CD4-positive, alpha-beta T cell treated with Interleukin-2 at 100 ng/mL for 4 hours (primary cell): Measurements from ENCODE around the gene ANKDD1A.

Source experiments
- DNase-seq: peaks from one replicate; pipeline ENCODE4 v3.0.0-alpha.2; 2020; ENCODE audit warnings: low spot score

The ANKDD1A gene

GRCh38 chr15:64911311-64912186 is at the start of gene ANKDD1A:
Gene ANKDD1A, plus strand, starts transcription at chr15:64911902. Its CDS starts 29 bp downstream, at chr15:64911931.
- no peak for DNase-seq

GRCh38 chr15:64861960-64862359 is 49.7 kb upstream of the ANKDD1A start:
- no peak for DNase-seq

GRCh38 chr15:64862408-64862807 is 49.3 kb upstream of the ANKDD1A start:
- DNase-seq = no peak

GRCh38 chr15:64864068-64864467 is 47.6 kb upstream of the ANKDD1A start:
- no peak for DNase-seq

- no peak for DNase-seq
Observed at GRCh38 chr15:64865126-64865997, 46.3 kb upstream of the ANKDD1A start.

DNA sequence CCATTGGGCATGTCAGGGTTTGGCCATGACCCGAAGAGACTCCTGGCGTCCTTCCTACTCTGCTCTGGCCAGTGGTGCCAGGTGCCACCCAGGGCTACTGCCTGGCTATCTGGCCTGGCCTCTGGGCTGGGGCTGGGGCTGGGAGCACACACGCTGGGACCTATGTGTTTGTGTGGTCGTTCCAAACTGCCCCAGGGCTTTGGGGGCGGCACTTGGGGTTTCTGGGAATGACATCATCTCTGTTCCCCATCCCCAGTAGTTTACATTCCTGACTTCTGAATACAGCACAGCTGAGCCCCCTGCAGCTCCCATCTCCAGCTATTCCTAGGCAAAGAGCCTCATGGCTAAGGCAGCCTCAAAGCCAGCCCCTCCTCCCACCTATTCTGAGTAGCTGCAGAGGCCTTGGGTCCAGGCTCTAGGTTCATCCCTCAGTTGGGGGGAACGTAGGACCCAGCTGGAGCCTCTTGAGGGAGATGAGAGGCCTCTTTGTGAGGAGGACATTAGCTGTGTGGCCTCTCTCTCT is 45.6 kb upstream of the ANKDD1A start:
- no peak for DNase-seq

GRCh38 chr15:64869501-64869900 is 42.2 kb upstream of the ANKDD1A start:
- DNase-seq = no peak

GRCh38 chr15:64870353-64870752 is 41.3 kb upstream of the ANKDD1A start:
- no peak for DNase-seq

GRCh38 chr15:64875641-64876223 is 36.0 kb upstream of the ANKDD1A start:
- no peak for DNase-seq

DNA sequence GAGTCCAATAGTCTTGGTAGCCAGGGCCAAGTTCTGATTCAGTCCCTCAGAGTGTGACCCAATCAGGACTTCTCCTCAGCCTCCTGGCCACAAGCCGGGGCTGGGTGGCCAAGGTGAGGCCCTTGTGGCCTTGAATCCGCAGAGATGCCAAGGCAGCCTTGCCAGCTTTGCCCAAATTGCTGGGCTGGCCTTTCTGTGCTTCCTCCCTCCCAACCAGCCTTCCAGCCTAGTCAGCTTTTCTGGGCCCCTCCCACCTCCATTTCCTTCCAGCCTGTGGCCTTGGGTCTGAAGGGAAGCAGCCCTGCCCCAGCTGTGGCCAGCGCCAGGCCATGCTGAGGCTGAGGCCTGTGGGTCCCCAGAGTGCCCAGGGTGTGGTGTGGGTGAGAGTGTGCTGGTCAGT is 34.3 kb upstream of the ANKDD1A start:
- no peak for DNase-seq

DNA sequence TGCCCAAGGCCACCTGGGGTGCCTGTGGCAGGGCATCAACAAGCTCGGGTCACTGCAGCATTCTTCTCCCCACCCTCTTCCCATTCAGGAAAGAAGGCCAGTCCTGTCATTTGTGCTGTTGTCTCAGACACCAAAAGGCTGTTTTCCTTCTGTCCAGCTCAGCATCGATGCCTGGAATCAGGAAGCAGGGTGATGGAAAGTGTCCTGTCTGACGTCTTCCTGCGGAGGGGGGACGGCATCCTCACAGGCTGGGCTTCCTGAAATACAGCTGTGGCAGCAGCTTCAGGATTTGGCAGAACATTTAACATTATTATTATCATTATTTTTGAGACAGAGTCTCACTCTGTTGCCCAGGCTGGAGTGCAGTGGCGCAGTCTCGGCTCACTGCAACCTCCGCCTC is 33.0 kb upstream of the ANKDD1A start:
- no peak for DNase-seq

DNA sequence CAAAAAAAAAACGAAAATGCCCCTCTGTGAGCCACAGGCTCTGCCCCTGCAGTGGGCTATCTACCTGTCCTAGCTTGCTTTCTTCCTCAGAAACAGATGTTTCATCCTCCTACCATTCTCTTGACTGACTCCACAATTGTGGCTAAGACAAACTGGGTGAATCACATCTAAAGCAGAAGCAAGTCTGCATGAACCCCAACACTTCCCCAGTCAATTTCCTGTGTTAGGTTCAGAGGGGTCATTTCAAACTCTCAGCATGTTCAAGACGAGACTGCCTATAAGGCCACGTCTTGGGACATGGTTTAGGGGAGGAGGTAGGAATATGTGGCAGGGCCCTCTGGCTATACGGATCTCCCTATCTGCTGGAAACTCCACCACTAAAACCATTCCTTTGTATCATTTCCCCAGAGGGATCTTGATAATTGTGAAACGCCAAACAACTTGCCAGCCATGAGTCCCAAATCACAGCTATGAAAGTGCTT is 28.6 kb upstream of the ANKDD1A start:
- peak; percentile 68 for DNase-seq

GRCh38 chr15:64883997-64884511 is 27.6 kb upstream of the ANKDD1A start:
- DNase-seq = peak; percentile 77

GRCh38 chr15:64884679-64885078 is 27.0 kb upstream of the ANKDD1A start:
- DNase-seq = no peak

- DNase-seq = no peak
Observed at GRCh38 chr15:64888336-64888735, 23.4 kb upstream of the ANKDD1A start.

GRCh38 chr15:64891561-64891960 is 20.1 kb upstream of the ANKDD1A start:
- no peak for DNase-seq

GRCh38 chr15:64892847-64893403 is 18.8 kb upstream of the ANKDD1A start:
- peak; percentile 31 for DNase-seq

DNA sequence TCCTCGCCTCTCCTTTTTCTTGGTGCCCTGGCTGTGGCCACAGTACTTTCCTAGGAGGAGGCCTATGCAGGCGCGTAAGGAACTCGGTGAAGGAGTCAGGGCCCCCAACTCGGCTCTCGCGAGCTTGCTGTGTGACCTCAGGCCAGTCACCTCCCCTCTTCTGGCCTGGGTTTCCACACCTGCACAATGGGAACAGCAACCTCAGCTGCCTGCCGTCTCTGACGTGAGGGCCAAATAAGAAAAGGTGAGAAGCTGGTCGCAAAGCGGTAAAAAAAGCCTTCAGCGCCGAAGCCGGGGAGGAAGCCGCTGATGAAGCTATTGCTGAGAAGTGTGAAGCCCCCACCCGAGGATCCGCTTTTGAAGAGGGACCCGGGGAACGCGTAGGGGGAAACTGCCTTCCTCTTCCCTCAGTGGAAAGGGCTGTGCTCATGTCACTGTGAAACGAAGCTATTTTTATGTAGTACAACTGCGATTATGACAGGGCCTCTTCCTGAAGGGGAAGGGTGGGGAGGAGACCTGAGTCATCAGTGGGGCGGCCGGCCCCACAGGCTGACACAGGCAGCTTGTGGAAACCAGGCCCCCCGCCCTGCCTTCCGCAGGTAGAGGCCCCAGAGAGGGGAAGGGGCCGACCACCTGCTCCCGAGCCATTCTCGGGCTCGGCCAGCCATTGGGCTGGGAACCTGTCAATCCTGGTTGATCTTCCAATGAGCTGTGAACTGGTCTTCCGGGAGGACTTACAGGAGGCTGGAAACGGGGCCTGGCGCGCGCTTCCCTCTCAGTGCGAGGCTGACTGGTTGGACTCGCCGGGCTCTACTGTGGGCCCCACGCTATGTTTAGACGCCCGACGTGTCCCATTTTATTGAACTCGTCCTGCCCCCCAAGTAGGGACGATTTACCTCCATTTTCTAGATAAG is 18.0 kb upstream of the ANKDD1A start:
- peak; percentile 99 for DNase-seq

GRCh38 chr15:64894395-64895056 is 17.2 kb upstream of the ANKDD1A start:
- DNase-seq = peak; percentile 91
